Measurements from ENCODE around the gene MYT1.

DNA sequence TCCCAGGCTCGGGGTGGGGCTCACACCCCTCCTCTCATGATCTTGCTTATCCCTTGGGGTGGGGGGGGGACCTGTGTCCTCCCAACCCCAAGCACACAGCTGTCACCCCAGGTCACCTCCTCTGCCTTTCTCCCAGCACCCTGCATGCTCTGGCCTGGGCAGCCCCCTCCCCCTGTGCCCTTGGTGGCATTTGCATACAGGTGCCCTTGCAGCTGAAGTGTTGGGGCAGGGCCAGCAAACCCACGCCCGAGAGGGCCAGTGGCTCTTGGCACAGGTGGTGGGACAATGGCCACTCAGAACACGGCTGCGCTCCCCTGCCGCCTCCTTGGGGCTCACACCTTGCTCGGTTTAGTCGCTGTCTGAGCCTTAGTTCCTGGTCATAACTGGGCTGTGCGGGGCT lies 11.3 kb upstream of the MYT1 start:
- no peak for TF ChIP-seq EZH2 (IDR thresholded peaks at IDR 0.05; ENCODE audit: low read depth)
- TF ChIP-seq, protein P1, sequence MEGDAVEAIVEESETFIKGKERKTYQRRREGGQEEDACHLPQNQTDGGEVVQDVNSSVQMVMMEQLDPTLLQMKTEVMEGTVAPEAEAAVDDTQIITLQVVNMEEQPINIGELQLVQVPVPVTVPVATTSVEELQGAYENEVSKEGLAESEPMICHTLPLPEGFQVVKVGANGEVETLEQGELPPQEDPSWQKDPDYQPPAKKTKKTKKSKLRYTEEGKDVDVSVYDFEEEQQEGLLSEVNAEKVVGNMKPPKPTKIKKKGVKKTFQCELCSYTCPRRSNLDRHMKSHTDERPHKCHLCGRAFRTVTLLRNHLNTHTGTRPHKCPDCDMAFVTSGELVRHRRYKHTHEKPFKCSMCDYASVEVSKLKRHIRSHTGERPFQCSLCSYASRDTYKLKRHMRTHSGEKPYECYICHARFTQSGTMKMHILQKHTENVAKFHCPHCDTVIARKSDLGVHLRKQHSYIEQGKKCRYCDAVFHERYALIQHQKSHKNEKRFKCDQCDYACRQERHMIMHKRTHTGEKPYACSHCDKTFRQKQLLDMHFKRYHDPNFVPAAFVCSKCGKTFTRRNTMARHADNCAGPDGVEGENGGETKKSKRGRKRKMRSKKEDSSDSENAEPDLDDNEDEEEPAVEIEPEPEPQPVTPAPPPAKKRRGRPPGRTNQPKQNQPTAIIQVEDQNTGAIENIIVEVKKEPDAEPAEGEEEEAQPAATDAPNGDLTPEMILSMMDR (conservative IDR thresholded peaks at IDR 0.05) = no peak

All from PC-9 (cell line).